GM23338 (cell line): ENCODE measurements around the gene CAPN15.

Source experiments
- EZH2 ChIP-seq: fragments of 200-600 bp; sonication (generic); IDR thresholded peaks from one replicate; pipeline ENCODE4 v1.8.0; 2017; ENCODE audit warnings: antibody characterized with exemption, mild to moderate bottlenecking, low read depth; ENCODE audit not compliant: unreplicated experiment
- POLR2AphosphoS5 ChIP-seq: IDR thresholded peaks from 2 replicates; pipeline ENCODE4 v1.6.1; 2016; ENCODE audit warnings: antibody characterized with exemption, low read depth
- ZNF114 ChIP-seq: fragments of 250-450 bp; sonication (Bioruptor Pico); IDR thresholded peaks from 2 replicates; pipeline ENCODE4 v1.5.0; 2020; ENCODE audit warnings: mild to moderate bottlenecking, moderate library complexity
- TF ChIP-seq, protein P1 (sequence below): IDR thresholded peaks from one replicate; pipeline ENCODE4 v1.6.1; 2018; ENCODE audit warnings: antibody characterized with exemption; ENCODE audit not compliant: unreplicated experiment
- TF ChIP-seq, protein P2 (sequence below), 2 experiments: fragments of 200-600 bp in 1 of 2; sonication (generic) in 1 of 2; conservative IDR thresholded peaks; 2 replicates each; pipeline versions ENCODE4 v1.5.1 to v1.6.1; 2016 to 2017; ENCODE audit warnings: antibody characterized with exemption in 2 of 2, low read depth in 2 of 2, mild to moderate bottlenecking in 2 of 2, moderate library complexity in 1 of 2

DNA sequence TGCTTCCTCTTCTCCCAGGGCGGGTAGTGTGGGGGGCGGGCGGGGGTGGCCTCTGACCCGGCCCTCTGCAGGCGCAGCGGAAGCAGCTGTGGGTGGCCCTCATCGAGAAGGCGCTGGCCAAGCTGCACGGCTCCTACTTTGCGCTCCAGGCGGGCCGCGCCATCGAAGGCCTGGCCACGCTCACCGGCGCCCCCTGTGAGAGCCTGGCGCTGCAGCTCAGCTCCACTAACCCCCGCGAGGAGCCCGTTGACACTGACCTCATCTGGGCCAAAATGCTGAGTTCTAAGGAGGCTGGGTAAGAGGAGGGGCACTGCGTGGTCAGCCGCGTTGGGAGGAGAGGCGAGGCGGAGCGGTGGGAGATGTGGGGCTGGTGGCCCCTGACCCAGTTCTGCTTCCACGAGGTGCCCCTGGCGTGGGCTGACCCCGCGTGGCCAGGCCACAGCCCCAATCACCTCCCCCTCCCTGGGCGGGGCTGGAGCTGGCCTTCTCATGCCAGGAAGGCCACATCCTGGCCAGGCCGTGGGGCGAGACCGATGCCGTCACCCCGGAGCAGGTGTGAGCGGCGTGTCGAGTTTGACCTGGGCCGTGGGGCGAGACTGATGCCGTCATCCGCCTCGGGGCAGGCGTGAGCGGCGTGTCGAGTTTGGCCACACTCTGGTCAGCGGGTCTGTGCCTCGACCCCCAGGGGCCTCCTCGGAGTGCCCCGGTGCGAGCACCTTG is 22.2 kb downstream of the CAPN15 start:
- TF ChIP-seq, protein P1, sequence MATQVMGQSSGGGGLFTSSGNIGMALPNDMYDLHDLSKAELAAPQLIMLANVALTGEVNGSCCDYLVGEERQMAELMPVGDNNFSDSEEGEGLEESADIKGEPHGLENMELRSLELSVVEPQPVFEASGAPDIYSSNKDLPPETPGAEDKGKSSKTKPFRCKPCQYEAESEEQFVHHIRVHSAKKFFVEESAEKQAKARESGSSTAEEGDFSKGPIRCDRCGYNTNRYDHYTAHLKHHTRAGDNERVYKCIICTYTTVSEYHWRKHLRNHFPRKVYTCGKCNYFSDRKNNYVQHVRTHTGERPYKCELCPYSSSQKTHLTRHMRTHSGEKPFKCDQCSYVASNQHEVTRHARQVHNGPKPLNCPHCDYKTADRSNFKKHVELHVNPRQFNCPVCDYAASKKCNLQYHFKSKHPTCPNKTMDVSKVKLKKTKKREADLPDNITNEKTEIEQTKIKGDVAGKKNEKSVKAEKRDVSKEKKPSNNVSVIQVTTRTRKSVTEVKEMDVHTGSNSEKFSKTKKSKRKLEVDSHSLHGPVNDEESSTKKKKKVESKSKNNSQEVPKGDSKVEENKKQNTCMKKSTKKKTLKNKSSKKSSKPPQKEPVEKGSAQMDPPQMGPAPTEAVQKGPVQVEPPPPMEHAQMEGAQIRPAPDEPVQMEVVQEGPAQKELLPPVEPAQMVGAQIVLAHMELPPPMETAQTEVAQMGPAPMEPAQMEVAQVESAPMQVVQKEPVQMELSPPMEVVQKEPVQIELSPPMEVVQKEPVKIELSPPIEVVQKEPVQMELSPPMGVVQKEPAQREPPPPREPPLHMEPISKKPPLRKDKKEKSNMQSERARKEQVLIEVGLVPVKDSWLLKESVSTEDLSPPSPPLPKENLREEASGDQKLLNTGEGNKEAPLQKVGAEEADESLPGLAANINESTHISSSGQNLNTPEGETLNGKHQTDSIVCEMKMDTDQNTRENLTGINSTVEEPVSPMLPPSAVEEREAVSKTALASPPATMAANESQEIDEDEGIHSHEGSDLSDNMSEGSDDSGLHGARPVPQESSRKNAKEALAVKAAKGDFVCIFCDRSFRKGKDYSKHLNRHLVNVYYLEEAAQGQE = no peak
- TF ChIP-seq EZH2 (no peak), ZNF114 (CRISPR knock-in tag) (no peak), POLR2AphosphoS5 (no peak)
- TF ChIP-seq, protein P2, sequence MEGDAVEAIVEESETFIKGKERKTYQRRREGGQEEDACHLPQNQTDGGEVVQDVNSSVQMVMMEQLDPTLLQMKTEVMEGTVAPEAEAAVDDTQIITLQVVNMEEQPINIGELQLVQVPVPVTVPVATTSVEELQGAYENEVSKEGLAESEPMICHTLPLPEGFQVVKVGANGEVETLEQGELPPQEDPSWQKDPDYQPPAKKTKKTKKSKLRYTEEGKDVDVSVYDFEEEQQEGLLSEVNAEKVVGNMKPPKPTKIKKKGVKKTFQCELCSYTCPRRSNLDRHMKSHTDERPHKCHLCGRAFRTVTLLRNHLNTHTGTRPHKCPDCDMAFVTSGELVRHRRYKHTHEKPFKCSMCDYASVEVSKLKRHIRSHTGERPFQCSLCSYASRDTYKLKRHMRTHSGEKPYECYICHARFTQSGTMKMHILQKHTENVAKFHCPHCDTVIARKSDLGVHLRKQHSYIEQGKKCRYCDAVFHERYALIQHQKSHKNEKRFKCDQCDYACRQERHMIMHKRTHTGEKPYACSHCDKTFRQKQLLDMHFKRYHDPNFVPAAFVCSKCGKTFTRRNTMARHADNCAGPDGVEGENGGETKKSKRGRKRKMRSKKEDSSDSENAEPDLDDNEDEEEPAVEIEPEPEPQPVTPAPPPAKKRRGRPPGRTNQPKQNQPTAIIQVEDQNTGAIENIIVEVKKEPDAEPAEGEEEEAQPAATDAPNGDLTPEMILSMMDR (conservative IDR thresholded peaks at IDR 0.05; ENCODE audit: low read depth in 2 of 2) = peak; percentile 55 to 72
